GM12874 (cell line): ENCODE measurements around the gene SAMD14.

ENCODE experiments used
- TF ChIP-seq, protein P1 (sequence below): IDR thresholded peaks from 2 replicates; pipeline ENCODE4 v1.5.1; 2011; ENCODE audit warnings: low read depth, mild to moderate bottlenecking, control low read depth, low read length, moderate library complexity; ENCODE audit not compliant: insufficient read depth

The SAMD14 gene

DNA sequence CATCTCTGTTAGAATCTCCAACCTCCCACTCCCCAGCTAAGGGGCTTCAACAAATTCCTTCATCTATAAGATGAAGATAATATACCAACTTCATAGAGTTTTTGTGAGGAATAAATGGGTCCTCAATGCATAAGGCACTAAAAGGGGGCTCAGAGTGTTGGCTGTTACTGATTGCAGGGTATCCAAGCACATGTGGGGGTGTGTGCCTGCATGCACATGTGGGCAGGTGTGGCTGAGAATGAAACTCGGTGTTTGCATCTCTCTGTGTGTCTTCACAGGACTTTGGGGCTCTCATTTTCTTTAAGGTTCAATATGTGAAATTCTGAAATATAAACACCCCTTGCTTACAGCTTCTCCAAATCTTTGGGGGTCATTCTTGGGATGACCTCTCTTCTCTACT is 24.6 kb upstream of the SAMD14 start:
- TF ChIP-seq, protein P1, sequence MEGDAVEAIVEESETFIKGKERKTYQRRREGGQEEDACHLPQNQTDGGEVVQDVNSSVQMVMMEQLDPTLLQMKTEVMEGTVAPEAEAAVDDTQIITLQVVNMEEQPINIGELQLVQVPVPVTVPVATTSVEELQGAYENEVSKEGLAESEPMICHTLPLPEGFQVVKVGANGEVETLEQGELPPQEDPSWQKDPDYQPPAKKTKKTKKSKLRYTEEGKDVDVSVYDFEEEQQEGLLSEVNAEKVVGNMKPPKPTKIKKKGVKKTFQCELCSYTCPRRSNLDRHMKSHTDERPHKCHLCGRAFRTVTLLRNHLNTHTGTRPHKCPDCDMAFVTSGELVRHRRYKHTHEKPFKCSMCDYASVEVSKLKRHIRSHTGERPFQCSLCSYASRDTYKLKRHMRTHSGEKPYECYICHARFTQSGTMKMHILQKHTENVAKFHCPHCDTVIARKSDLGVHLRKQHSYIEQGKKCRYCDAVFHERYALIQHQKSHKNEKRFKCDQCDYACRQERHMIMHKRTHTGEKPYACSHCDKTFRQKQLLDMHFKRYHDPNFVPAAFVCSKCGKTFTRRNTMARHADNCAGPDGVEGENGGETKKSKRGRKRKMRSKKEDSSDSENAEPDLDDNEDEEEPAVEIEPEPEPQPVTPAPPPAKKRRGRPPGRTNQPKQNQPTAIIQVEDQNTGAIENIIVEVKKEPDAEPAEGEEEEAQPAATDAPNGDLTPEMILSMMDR = no peak

GRCh38 chr17:50153650-50154575 is 24.0 kb upstream of the SAMD14 start:
- TF ChIP-seq, protein P1 = no peak

- TF ChIP-seq, protein P1 = no peak
Observed at GRCh38 chr17:50152736-50153135, 22.8 kb upstream of the SAMD14 start.

DNA sequence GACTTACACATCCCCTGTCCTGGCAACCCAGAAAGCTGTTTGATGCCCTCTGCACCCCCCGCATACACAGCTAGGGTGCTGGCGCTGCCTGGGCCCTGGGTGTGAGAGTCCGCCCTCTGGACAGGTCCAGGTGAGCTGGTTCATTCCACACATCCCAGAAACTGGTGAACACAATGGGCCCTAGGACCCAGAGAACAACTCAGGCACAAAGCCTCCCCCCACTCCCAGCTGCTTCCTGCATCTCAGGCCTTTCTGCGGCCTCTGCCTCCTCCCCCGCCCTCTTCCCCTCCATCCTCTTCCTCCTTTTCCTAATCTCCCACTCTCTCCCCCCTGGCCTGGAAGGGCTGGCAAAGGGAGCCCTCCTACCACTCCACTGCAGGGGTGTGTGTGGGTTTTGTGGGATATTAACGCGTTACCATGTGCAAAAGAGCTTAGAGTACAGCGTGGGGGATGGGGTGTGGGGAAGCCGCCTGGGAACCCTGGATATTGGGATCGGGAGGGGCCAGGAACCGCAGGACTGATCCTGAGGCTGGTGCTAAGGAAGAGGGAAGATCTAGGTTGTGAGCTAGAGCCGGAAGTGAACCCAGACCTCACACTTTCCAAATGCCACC is 22.1 kb upstream of the SAMD14 start:
- TF ChIP-seq, protein P1 = no peak

GRCh38 chr17:50151041-50151936 is 21.3 kb upstream of the SAMD14 start:
- TF ChIP-seq, protein P1 = peak; percentile 81

DNA sequence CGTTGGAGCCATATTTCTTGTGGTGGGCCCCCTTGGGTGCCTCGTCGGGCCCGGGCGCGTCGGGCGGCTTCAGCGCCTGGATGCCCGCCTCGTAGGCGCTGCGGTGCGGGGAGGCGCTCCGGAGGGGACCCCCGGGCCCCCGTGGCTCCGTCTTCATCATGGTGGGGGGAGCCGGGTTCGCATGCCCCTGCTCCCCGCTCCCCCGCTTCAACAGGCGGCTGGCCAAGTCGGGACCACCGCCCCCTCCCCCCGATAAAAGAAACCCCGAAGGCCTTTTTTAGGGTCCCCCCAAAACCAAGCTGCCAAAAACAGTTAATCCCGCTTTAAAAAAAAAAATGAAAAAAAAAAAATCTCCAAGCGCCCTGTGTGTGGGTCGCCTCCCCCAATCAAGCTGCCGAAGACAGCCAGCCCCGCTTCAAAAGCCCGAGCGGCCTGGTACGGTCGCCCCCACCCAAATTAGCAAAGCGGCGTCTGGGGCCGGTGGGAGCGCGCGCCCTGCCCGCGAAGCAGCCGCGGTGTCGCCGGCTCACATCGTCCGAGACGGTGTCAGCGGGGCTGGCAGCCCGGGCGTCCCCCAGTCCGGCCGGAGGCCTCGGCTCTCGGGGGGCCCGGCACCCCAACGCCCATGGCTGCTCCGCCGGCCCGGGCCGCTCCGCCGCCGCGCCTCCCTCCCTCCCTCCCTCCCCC is 20.5 kb upstream of the SAMD14 start, which contains the start of gene PPP1R9B:
TSS of gene PPP1R9B (minus strand) at position 324 of the 687 bp plus-strand sequence. CDS start at position 160, 164 bp downstream.
- TF ChIP-seq, protein P1 = no peak
